Activated B cell treated with CpG ODN at 0.5 μM for 24 hours (primary cell): Measurements from ENCODE around the gene KIAA1958. TPM values are rescaled to one million over a fixed set of nuclear protein-coding genes. Genes with fewer than 3 reads are reported as not detected.

Experiments
- ATAC-seq: fragments of 200-7000 bp; cut with Tn5 transposase; one replicate; pipeline ENCODE4 v1.10.0; 2021; ENCODE audit warnings: low read depth, mild to moderate bottlenecking, moderate library complexity
- CTCF ChIA-PET: fragments of 350-600 bp; sonication (Branson Sonifier 250); formaldehyde crosslinking; loops from one replicate; lab custom pipeline; 2021; ENCODE audit warnings: antibody characterized with exemption; lab: Charles Lee
- POLR2A ChIA-PET: fragments of 350-600 bp; sonication (Branson Sonifier 250); formaldehyde crosslinking; loops from one replicate; lab custom pipeline; 2021; ENCODE audit warnings: antibody characterized with exemption; lab: Charles Lee
- DNase-seq: peaks from one replicate; pipeline ENCODE4 v3.0.0; 2022
- H3K27ac Mint-ChIP-seq: one replicate; pipeline ENCODE4 v1.8.0; 2020; ENCODE audit warnings: mixed read lengths
- H3K27me3 Mint-ChIP-seq: one replicate; pipeline ENCODE4 v1.8.0; 2021; ENCODE audit warnings: mixed read lengths
- H3K36me3 Mint-ChIP-seq: one replicate; pipeline ENCODE4 v1.8.0; 2021; ENCODE audit warnings: low read depth, mixed read lengths
- H3K4me1 Mint-ChIP-seq: one replicate; pipeline ENCODE4 v1.8.0; 2021; ENCODE audit warnings: mixed read lengths
- H3K4me3 Mint-ChIP-seq: one replicate; pipeline ENCODE4 v1.8.0; 2020; ENCODE audit warnings: mild to moderate bottlenecking, mixed read lengths
- H3K9me3 Mint-ChIP-seq: one replicate; pipeline ENCODE4 v1.8.0; 2020; ENCODE audit warnings: mixed read lengths
- intact Hi-C: fragments of 100-400 bp; cut with micrococcal nuclease; formaldehyde crosslinking; loops from one replicate; pipeline ENCODE4 v1.15.1; 2024
- total RNA-seq: library from RNA; stranded (reverse); gene quantifications from 2 replicates; pipeline ENCODE4 v1.2.3, GENCODE V29; 2022
- TF ChIP-seq, protein P1 (sequence below): fragments of 200-600 bp; IDR thresholded peaks from one replicate; pipeline ENCODE4 v1.8.0; 2022; ENCODE audit warnings: antibody characterized with exemption, mild to moderate bottlenecking

The KIAA1958 gene
- total RNA-seq, 1 donor from 2014 or later = 7.4 TPM

DNA sequence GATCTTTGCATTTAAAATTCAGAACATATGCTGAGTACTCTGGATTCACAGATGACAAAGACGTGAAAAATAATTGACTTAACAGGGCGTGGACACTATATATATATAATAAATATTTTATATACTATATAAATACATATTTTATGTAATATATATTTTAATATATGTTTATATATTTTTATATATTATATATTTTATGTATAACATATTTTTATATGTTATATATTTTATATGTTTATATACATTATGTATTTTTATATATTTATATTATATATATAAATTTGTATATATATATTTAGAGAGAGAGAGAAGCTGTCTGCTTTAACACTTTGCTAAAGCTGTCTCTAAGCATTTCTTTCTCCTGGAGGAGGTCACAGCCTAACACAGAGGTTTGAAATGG, 118.2 kb downstream of the KIAA1958 start:
- ChIA-PET POLR2A (interaction anchor here (1.1 kb wide), 1 partner anchor 226 kb away, joined by 3 read pairs; no protein-coding TSS in a partner anchor), CTCF (no interaction called here)
- no peaks in the 10 kb centered on the region for H3K9me3 Mint-ChIP-seq
- intact Hi-C loops = loop anchor here (10.0 kb wide), 1 partner anchor 60 kb away; no protein-coding TSS in a partner anchor
- H3K27ac Mint-ChIP-seq = no peak overlapping the region
- no peaks in the 10 kb centered on the region for H3K27me3 Mint-ChIP-seq
- TF ChIP-seq, protein P1, sequence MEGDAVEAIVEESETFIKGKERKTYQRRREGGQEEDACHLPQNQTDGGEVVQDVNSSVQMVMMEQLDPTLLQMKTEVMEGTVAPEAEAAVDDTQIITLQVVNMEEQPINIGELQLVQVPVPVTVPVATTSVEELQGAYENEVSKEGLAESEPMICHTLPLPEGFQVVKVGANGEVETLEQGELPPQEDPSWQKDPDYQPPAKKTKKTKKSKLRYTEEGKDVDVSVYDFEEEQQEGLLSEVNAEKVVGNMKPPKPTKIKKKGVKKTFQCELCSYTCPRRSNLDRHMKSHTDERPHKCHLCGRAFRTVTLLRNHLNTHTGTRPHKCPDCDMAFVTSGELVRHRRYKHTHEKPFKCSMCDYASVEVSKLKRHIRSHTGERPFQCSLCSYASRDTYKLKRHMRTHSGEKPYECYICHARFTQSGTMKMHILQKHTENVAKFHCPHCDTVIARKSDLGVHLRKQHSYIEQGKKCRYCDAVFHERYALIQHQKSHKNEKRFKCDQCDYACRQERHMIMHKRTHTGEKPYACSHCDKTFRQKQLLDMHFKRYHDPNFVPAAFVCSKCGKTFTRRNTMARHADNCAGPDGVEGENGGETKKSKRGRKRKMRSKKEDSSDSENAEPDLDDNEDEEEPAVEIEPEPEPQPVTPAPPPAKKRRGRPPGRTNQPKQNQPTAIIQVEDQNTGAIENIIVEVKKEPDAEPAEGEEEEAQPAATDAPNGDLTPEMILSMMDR = no peak
- H3K4me1 Mint-ChIP-seq = no peaks in the 10 kb centered on the region
- ATAC-seq (no peak), DNase-seq (no peak)
- H3K4me3 Mint-ChIP-seq = no peak overlapping the region
- no peaks in the 10 kb centered on the region for H3K36me3 Mint-ChIP-seq

GRCh38 chr9:112605518-112605917, 118.9 kb downstream of the KIAA1958 start:
- CTCF ChIA-PET = no interaction called here

DNA sequence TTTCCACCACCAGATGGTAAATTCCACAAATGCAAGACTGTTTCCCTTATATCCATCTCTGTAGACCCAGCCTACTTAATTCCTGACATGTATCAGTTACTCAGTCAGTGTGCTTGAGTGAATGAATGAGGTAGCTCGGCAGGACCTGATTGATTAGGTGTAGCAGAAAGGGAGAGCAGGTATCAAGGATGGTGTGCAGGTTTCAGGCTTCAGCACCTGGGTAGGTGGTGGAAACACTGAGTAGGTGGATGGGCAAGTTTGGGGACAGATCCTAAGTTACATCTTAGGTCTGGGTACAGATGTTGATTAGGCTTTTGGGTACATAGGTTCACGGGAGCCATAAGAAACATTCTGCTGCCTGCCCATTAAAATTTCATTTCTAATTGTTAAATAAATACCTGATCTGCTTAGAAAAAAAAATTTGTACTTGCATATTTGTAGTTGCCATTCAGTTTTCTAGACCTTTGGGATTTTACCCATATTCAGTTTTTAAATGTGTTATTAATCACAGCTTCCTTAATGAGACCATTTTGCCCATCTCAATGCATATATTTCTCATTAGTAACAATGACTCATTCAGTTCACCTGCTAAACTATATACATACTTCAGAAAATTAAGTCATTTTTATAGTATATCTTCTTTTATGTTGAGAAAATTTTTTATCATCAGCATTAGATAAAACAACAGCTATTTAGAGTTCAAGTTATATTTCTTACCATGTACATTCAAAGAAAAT, 119.5 kb downstream of the KIAA1958 start:
- Mint-ChIP-seq H3K27me3 (no peaks in the 10 kb centered on the region), H3K27ac (no peak overlapping the region), H3K9me3 (no peaks in the 10 kb centered on the region), H3K4me3 (no peak overlapping the region), H3K36me3 (no peaks in the 10 kb centered on the region), H3K4me1 (no peaks in the 10 kb centered on the region)
- TF ChIP-seq, protein P1 = no peak
- POLR2A ChIA-PET = no interaction called here
- intact Hi-C loops = loop anchor here (10.0 kb wide), 1 partner anchor 59 kb away; no protein-coding TSS in a partner anchor
- CTCF ChIA-PET = no interaction called here
- no peak for ATAC-seq
- no peak for DNase-seq

More at GRCh38 chr9:112605518-112605917, 118.9 kb downstream of the KIAA1958 start:
- Mint-ChIP-seq H3K27me3 (no peaks in the 10 kb centered on the region), H3K4me3 (no peak overlapping the region), H3K36me3 (no peaks in the 10 kb centered on the region), H3K27ac (no peak overlapping the region), H3K9me3 (no peaks in the 10 kb centered on the region), H3K4me1 (no peaks in the 10 kb centered on the region)
- POLR2A ChIA-PET = no interaction called here
- TF ChIP-seq, protein P1 = no peak
- ATAC-seq (no peak), DNase-seq (no peak)
- intact Hi-C loops = loop anchor here (10.0 kb wide), 1 partner anchor 59 kb away; no protein-coding TSS in a partner anchor

GRCh38 chr9:112608851-112609250, 122.2 kb downstream of the KIAA1958 start:
- no peak for DNase-seq
- ChIA-PET POLR2A (no interaction called here), CTCF (no interaction called here)
- intact Hi-C loops = loop anchor here (10.0 kb wide), 1 partner anchor 56 kb away; no protein-coding TSS in a partner anchor
- no peaks in the 10 kb centered on the region for H3K4me1 Mint-ChIP-seq
- no peaks in the 10 kb centered on the region for H3K36me3 Mint-ChIP-seq
- no peaks in the 10 kb centered on the region for H3K27me3 Mint-ChIP-seq
- H3K9me3 Mint-ChIP-seq = no peaks in the 10 kb centered on the region
- no peak overlapping the region for H3K27ac Mint-ChIP-seq
- no peak for ATAC-seq
- H3K4me3 Mint-ChIP-seq = no peak overlapping the region
- TF ChIP-seq, protein P1 = no peak

DNA sequence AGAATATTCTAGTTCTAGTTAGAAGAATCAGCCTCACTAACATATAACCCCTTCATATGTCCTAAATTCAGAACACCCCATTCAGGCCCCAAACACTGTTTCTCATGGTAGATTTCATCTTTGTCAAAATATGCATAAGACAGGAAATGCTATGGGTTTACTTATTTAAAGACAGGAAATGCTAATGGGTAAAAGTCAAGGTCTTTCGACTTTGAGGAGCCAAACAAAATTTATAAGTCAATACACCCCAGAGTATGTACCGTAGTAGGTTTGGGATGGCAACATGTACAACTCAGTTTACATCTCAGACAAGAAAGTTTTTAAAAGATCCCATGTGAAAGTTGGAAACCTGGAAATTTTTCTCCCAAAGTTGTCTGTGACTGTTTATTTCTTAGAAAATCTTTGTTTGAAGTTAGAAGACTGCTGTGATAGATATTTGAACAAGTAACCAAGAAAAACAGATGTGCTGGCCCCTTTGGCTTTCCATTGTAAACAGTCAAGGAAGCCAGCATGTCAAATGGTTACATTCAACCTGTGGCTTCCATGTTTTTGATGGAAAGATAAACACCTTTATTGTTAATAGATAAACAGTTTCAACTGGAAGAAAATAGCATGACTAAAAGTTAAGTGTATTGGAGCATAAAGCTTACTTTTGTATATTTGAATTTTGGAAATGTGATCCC, 129.1 kb downstream of the KIAA1958 start:
- POLR2A ChIA-PET = no interaction called here
- intact Hi-C loops = no loop called here
- TF ChIP-seq, protein P1 = no peak
- Mint-ChIP-seq H3K27ac (no peak overlapping the region), H3K4me1 (no peaks in the 10 kb centered on the region), H3K27me3 (no peaks in the 10 kb centered on the region), H3K36me3 (peaks cover 4% of the 10 kb centered on the region), H3K4me3 (no peak overlapping the region), H3K9me3 (no peaks in the 10 kb centered on the region)
- ATAC-seq (no peak), DNase-seq (no peak)
- CTCF ChIA-PET = no interaction called here
